Activated gamma-delta T cell (primary cell): ENCODE results near the gene BTN2A1.
"Not testable (repeated sequence)": the region's sequence is repeated elsewhere in the genome, so short reads cannot be mapped to it uniquely, and the experiment has no call there.

Experiments
- DNase-seq: peaks from one replicate; lab custom pipeline; 2025; lab: John Stamatoyannopoulos, UW
- total RNA-seq, 2 donors: gene quantifications; one replicate each; lab custom pipeline; 2026; lab: John Stamatoyannopoulos, UW

The BTN2A1 gene
- 118 to 128 reads per million in 2 donors for total RNA-seq

DNA sequence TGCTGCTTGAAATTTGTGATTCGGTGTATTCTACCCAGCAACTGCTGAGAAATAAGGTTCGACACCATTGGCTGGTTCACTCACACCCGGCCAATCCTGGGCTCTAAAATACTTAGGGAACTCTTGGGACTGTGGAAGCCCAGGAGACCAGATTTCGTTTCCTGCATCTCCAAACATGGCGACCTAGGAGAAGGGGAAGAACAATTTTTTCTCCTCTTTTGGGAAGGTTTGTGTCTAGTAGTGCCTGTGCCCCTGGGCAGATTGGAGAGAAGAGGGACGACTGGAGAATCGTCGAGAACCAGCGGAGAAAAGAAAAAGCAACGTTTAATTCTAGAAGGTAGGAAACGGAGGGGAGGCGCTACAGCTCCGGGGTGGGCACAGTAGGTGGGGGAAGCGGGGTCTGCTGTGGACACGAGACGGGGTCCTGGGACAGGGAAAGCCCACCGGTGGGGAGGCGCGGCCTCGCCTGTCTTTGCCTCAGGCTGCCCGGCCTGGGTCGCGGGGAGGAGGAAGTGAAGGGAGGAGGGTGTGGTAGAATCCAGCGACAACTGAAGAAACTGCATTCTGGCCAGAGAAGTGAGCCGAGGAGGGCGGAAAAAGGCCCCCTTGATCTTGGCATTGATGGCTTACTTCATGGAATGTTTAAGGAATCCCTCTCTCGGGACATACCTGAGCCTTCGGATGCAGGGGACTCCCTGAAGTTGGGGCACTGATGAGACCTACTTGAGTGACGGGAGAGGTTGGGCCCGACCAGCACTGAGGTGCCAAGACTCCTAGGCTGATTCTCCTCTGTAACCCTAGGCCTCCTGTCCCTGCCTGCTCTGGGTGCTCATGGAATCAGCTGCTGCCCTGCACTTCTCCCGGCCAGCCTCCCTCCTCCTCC is at the start of gene BTN2A1:
TSS of gene BTN2A1 (plus strand) at position 150 of the 883 bp plus-strand sequence. CDS start at position 832, 682 bp downstream.
- peak; percentile 31 for DNase-seq

DNA sequence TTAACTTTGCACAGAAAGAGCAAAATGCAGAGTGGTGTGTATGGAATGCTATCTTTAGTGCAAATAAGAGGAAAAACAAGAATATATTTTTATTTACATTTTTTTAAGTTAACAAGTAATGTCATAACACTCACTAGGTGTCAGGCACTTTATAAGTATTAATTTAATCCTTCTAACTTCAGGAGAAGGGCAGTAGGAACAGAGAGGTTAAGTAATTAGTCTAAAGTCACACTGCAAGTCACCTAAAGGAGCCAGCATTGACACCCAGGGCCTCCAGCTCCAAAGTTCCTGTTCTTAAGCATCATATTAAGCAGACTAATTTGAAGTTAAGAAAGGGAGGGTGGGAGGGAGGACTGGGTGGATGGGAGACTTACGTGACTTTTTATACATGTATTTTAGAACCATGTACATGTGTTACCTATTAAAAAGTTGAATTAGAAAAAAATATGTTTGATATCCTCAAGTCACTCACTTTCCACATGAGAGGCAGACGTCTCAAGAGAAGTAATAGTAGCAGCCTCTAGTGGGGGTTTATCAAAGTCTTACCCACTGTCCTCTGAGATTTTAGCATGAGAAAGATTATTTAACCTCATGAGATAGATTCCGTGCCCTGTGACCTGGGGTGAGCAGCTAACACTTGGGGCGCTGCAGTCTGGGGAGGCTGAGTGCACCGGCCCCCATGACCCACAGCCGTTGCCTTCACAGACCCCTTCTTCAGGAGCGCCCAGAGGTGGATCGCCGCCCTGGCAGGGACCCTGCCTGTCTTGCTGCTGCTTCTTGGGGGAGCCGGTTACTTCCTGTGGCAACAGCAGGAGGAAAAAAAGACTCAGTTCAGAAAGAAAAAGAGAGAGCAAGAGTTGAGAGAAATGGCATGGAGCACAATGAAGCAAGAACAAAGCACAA is 48.7 kb upstream of the BTN2A1 start:
- no peak for DNase-seq

DNA sequence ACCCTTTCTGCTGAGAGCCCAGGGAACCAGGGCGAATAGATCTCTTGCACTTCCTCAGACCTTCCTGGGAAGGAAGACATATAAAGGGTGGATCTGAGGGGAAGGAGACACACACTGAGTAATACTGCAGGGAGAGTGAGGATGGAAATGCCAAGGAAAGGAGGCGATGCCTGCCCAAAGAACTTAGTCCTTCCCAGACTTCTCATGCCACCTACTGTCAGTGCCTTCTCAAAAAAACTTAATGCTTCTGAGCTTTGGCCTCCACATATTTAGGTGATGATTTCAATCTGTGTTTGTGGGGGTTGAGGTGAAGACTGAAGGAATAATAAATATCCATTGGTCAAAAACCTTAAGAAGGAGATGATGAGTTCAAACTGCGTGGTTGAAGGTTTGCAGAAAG is 46.0 kb upstream of the BTN2A1 start:
- DNase-seq: no peak

DNA sequence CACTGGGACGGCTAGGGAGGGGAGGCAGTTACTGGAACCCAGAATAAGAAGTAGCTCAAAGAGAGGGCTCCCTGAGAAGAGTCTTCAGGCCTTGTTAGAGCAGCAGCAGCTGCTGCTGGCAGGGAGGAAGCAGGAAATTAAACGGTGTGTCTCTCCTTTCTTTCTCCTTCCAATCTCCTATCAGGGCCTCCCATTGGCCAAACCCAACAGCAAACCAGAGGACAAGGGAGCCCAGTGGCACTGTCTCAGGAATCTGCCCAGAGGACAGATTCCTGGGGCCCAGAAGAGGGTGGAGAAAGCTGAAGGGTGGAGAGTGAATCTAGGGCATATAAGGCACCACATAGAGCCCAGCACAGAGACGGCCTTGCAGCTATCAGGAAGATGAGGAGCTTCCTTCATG is 45.5 kb upstream of the BTN2A1 start:
- DNase-seq: no peak

DNA sequence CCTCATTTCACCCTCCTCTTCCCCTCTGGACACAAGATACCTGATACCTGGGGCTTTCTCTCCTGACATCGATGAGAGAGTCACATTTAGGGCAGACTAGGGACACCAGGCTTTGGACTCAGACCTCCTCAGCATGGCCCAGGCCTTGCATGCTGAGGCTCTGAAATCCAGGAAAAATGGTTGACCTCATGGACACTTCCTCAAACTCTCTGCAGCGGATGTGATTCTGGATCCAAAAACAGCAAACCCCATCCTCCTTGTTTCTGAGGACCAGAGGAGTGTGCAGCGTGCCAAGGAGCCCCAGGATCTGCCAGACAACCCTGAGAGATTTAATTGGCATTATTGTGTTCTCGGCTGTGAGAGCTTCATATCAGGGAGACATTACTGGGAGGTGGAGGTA is 44.8 kb upstream of the BTN2A1 start:
- DNase-seq: no peak

DNA sequence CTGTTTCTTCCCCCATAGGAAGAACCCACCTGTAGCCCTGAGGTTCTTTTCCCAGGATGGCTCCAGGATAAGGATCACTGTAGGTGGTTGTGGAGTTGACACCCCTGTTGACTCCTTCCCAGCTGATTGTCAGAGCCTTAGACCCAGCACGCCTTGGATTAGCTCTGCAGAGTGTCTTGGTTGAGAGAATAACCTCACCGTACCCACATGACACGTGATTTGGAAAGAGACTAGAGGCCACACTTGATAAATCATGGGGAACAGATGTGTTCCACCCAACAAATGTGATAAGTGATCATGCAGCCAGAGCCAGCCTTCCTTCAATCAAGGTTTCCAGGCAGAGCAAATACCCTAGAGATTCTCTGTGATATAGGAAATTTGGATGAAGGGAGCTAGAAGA is 43.5 kb upstream of the BTN2A1 start:
- no peak for DNase-seq

DNA sequence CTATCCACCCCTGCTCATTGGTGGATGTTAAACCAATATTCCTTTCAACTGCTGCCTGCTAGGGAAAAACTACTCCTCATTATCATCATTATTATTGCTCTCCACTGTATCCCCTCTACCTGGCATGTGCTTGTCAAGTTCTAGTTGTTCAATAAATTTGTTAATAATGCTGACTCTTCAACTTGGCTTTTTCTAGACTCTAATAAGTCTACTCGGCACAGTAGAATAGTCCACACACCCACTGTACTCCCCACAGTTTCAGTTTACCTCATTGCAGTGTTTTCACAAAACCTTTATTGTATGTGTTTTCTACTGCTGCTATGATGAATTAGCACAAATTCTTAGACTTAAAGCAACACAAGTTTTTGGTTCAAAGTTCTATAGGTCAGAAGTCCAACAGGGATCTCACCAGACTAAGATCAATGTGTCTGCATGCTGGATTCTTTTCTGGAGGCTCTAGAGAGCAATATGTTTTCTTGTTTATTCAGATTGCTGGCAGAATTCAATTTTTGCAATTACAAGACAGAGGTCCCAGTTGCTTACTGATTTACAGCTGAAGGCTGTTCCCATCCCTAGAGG is 42.6 kb upstream of the BTN2A1 start:
- DNase-seq: no peak

DNA sequence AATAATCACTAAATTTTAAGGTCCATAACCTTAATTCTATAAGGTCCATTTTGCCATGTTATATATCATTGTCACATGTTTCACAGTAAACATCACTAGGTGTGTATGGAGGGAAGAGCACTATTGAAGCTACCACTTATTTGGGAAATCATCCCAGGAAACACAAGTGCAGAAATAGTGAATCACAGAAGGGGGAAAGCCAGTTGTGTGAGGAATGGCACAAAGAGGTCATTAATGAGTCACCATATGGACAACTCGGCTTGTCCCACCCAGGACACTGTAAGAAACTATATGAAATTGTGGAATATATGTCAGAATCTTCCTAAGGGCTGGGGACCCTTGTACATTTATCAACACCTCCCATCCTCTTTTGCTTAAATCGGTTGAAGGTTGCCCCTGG is 42.0 kb upstream of the BTN2A1 start:
- no peak for DNase-seq

DNA sequence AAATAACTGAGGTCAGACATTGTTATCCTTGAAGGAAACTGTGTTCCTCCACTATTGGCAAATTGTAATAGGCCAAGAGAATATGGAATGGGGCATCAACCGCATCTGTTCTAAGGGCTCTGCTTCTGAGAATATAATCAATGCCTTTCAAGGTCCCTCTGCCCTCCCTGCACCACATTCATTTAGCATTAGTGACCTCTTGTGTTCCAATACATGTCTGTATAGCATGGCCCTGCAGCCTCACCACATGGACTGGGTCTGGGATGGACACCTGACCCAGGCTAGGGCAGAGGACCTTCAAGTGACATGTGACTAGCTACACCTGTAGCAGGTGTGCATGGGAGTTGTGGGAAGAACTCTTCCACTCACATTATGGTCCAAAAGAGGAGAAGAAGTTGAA is 41.5 kb upstream of the BTN2A1 start:
- no peak for DNase-seq

DNA sequence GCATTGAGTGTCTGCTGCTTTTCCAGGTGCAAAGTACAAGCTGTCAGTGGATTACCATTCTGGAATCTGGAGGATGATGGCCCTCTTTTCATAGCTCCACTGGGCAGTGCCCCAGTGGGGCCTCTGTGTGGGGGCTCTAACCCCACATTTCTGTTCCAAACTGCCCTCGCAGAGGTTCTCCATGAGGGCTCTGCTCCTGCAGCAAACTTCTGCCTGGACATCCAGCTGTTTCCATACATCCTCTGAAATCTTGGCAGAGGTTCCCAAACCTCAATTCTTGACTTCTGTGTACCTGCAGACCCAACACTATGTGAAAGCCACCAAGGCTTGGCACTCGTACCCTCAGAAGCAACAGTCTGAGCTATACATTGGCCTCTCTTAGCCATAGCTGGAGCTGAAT is 39.7 kb upstream of the BTN2A1 start:
- DNase-seq: not testable (repeated sequence)

DNA sequence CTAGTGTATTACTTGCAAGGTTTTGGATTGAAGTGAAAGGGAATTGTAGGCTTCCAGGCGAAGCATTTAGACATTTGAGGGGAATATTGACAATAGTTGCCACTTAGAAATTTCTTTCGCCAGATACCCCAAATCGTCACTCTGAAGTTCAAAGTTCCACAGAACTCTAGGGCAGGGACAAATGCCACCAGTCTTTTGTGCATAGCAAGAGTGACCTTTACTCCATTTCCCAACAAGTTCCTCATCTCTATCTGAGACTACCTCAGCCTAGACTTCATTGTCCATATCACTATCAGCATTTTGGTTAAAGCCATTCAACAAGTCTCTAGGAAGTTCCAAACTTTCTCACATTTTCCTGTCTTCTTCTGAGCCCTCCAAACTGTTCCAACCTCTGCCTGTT is 39.0 kb upstream of the BTN2A1 start:
- DNase-seq: not testable (repeated sequence)

DNA sequence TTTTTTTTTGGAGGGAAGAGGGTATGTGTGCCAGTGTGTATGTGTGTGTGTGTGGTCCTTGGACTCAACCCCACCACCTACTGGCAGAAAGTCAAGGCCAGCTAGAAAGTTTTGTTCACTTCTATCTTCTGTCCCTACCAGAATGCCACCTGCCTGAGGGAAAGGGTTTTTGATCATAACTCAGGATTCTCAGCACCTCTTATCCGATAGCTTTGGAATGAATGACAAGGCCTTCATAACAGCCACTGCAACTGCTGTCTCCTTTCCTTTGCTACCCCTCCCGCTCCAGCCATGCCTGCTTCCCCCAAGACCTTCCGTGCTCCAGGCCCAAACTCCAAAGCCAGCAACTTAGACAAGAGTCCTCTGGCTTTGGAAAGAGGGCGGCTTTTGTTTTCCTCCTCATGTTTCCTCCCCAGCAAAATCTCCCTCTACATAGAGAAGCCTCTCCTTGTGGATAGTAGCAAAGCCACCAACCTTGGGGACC is 37.0 kb upstream of the BTN2A1 start:
- no peak for DNase-seq

DNA sequence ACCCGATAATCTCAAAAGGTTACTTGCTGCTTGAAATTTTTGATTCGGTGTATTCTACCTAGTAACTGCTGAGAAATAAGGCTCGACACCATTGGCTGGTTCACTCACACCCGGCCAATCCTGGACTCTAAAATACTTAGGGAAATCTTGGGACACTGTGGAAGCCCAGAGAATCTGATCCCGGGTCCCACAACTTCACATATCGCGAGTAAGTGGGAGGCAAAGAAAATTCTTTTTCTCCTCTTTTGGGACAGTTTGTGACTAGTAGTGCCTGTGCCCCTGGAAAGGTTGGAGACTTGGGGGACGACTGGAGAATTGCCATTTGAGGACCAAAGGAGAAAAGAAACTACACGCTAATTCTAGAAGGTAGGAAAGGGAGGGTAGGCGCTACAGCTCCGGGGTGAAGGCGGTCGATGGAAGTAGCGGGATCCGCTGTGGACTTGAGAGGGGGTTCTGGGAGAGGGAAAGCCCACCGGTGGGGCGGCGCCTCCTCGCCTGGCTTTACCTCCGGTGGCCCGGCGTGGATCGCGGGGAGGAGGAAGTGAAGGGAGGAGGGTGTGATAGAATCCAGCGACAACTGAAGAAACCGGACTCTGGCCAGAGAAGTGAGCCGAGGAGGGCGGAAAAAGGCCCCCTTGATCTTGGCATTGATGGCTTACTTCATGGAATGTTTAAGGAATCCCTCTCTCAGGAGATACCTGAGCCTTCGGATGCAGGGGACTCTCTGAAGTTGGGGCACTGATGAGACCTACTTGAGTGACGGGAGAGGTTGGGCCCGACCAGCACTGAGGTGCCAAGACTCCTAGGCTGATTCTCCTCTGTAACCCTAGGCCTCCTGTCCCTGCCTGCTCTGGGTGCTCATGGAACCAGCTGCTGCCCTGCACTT is 36.3 kb upstream of the BTN2A1 start:
- DNase-seq: peak; percentile 18

DNA sequence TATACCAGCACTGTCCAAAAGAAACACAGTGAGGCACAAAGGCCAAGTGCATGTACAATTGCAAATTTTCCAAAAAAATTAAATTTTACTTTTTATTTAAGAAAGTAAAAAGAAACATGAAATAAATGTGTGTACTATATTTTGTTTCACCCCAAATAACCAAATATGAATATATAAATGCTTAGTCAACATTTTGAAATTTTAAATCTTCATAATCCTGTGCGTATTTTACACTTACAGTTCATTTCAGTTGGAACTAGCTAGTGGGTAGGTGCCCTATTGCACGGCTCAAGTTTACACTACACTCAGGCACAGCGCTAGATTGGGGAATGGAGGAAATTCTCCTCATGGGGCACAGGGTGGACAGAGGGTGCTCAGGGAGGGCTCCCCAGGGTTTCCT is 35.4 kb upstream of the BTN2A1 start:
- no peak for DNase-seq

DNA sequence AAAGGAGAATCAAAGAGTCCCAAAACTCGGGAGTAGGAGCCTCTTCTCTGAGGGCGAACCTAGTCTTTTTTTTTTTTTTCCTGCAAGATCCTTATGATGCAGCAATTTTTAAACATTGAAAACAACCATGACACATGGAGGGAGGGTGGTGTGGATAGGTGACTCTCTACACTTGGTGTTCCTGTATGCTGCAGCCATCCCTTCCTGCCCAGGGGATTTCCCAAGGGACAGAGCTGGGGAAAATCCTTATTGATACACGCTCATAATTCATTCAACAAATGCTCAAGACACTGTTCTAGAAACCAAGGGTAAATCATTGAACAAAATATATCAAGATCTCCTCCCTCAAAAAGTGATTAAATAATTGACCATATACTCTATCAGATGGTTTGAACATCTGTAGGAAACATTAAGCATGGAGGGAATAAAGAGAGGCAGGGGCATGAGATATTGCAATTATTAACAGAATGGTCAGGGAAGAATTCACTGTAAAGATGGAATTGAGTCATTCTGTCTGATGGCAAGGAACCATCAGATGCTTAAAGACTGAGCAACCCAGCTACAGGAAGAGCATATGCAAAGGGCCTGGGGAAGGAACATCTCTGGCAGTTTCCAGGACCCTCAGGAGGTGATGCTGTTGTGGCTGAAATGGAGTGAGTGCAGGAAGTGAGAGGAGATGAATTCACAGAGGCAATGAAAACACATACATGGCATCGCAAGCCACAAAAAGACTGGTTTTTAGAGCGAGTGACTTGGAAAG is 30.9 kb upstream of the BTN2A1 start:
- DNase-seq: no peak

DNA sequence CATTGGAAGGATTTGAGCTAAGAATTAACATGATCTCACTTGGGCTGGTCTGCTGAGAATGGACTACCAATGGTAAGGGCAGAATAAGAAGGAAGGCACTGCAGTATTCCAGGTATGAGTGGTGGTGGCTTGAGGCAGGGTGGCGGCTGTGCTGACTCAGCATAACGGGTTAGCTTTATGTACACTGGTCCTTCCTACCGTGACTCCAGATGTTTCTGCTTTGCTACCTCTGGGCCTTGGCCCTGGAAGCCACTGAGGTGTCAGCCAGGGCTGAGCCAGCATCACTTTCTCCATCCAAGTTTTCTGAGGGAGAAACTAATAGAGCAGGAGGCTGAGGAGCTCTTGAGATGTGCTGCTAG is 30.3 kb upstream of the BTN2A1 start:
- DNase-seq: no peak

DNA sequence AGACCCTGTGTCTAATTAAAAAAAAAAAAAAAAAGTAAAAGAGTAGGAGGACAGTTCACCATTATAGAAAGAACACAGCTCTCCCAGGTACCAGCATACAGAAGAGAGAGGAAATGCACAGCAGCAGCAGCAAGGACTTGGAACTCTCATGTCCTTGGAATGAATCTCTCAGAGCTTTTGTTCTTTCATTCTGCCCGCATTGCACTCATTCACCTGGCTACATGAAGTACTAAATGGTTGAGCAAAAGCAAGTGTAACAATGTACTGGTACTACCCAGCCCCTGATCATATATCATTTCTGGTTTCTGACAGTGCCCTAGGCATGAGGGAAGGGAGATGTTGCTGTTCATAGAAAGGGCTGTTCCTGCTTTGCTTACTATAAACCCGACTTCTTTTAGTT is 29.5 kb upstream of the BTN2A1 start:
- no peak for DNase-seq

DNA sequence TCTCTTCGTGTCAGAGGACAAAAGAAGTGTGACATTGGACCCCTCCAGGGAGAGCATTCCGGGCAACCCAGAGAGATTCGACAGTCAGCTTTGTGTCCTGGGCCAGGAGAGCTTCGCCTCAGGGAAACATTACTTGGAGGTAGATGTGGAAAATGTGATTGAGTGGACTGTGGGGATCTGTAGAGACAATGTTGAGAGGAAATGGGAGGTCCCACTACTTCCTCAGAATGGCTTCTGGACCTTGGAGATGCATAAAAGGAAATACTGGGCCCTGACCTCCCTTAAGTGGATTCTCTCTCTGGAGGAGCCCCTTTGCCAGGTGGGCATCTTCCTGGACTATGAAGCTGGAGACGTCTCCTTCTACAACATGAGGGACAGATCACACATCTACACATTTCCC is 27.0 kb upstream of the BTN2A1 start:
- DNase-seq: no peak

DNA sequence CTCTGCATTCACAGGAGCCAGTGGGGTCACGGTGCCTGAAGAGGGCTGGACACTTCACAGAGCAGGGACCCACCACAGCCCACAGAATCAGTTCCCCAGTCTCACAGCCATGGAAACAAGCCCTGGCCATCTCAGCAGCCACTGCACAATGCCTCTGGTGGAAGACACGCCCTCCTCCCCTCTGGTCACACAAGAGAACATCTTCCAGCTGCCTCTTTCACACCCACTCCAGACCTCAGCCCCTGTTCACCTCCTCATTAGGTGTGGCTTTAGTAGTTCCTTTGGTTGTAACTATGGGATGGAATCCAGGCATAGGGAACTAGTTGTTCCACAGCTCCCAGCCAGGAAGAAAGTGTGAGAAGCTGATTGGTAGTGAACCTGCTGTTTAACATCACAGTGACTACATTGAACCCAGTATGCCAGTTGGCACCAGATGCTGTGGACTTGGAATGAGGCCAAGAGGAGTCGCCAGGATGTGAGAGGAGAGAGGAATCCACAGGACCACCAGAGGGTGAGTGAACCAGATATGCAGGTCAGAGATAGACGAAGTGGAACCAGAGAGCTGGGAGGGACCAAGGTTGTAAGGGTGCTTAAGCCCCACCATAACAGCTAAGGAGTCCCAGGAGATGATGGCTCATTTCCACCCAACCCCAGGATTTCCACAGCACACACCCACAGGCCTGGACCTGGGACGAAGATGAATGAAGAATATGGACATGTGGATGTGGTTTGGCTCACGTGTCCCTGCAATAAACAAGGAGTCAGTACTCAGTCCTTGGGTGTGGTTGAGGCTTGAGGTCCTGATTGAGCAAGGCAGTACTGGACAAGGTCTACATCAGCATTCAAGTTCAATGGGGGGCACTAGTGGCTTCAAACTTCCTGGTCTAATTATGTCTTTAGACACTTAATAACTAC is 26.2 kb upstream of the BTN2A1 start:
- DNase-seq: no peak
